Kidney tubule cell (primary cell): ENCODE results near the gene ADCY4.

Experiments
- DNase-seq: peaks from one replicate; pipeline ENCODE4 v3.0.0-alpha.2; 2018; ENCODE audit warnings: low spot score

The ADCY4 gene

DNA sequence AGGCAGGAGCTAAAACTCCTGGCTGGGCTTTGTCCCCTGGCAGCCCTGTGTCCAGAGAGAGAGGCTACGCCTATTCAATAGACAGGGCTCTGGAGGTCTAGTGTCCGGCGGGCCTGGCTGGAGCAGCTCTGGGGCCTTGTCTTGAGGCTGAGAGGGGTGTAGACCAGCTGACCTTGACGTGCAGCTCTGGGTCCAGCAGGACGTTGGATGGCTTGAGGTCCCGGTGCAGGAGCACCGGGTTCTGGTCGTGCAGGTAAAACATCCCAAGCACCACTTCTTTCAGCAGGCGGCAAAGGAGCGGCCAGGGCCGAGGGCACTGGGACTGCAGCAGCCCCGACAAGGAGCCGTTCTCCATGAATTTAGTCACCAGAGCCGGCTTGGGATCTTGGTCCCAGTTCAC, 4.0 kb upstream of the ADCY4 start:
- no peak for DNase-seq

DNA sequence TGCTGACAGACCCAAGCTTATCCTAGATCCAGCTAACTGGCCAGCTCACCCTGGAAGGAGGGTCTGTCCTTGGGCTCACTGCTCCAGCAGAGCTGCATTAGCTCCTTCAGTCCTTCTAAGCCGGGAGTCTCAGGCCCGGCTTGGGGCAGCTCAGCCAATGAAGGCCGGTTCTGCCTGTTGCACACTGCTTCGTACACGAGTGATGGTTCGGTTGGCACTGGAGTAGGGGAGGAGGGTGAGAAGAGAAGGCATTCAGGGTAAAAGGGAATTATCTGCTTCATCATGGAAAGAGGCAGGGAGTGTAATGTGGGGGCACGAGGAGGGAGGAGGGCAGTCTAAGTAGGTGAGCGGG, 2.9 kb upstream of the ADCY4 start:
- DNase-seq = no peak

DNA sequence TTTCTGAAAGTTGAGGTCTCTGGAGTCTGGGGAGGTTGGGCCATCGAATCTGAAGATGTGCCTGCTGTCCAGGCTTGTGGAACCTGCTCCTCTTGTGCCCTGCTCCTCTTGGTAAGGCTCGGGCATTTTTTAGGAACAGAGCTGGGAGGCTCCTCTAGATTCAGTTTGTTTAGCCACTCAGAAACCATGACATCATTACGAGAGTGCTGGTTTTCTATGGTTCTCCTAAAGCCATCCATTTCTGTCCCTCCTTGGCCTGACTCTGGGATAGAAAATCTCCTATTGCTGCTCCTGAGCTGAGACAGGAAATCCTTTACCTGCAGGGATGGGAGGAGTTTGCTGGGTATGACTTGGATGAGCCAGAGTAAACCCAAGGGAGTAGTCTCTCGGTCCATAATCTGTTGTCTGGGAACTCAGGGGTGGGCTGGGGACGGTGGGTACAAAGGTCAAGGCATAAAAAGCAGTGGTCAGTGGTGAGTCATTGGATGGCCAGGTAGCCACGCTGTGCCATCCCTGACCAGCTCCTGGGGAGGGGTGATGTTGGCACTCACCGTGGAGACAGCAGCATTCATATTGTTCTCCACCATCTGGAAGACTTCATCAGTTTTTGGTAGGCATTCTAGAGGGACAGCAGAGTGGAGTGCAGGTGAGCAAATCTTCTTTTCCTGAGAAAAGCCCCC, 2.4 kb upstream of the ADCY4 start:
- no peak for DNase-seq

DNA sequence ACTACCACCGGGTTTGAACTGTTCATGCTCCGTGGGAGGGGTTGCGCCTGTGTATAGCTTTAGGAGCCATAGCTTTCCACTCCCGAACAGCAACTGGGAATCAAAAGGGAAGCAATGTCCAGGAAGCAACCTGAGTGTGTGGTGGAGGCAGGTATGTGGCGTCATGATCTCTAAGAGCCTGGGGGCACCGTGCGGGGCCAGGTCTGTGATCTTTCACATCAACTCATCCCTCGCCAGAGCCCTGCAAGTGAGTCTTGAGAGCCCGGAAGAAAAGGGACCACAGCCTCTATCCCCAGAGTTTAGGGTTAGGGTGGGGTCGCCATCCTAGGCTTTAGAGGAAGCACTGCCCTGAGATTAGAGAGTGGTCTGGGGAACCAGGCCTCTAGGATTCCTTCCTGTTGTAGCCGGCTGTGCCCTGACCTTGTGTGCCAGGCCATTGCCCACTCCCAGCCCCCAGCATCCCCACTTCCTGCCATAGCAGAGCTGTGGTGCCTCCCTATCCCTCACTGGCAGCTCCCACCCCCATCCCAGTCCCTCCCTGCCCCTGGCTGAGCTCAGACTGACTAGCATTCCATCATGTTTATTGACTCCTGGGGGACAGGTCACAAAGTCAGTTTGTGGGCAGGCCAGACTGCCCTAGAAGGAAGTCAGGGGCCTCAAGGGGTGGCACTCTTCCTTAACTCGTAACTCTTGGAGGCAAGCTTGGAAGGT, 745 bp upstream of the ADCY4 start:
- no peak for DNase-seq

DNA sequence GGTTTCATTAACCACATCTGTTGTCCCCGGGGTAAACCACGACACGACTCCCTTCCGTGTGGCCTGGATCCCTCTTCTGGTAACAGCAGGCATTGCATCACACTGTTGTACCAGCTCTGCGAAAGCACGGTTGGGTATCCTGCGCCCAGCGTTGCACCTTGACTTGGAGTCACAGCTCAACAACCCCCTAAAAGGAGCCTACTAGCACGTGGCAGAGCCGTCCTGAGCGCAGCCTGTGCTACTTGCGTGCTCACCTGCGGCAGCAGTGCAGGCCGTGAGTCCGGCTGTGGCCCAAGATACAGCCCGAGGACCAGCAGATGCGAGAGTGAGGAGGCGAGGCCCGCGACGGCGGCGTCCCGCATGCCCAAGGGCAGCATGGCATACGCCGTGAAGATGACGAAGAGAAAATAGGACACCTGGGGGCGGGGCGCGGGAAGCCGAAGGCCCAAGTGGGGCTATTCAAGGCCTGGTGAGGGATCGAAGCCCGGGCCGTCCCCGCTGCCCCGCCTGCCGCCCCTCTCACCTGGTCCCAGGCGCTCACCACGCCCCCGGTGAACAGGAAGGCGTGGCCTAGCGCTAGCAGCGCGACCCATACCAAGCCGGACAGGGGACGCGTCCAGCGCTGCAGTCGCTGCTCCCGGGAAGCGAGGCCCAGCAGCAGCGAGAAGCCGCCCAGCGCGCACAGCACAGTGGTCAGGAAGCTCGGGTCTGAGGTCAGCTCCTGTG, 2.4 kb downstream of the ADCY4 start:
- DNase-seq = peak; percentile 77

DNA sequence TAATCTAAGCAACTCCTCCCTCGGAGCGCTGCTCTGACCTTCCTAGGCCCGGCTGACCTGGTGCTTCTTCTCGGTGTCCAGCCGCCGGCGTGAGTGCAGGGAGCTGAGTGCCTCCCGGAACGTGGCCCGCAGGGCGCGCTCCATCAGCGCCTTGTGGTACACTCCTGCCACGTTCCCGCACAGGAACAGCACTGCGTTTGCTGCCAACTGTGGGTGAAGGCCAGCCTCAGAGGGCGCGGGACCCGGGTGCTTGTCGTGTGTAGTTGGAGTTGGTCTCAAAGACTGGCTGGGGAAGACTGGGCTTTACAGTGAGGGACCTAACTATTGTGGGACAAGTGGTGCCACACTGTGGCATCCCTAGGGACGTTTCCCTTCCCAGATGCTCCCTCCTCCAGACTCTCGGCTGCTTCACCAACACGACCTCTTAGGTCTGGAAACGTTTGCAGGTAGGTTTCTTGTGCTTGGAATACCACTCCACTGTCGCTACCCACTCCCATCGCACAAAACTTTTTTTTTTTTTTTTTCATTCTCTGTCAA, 3.1 kb downstream of the ADCY4 start:
- no peak for DNase-seq

DNA sequence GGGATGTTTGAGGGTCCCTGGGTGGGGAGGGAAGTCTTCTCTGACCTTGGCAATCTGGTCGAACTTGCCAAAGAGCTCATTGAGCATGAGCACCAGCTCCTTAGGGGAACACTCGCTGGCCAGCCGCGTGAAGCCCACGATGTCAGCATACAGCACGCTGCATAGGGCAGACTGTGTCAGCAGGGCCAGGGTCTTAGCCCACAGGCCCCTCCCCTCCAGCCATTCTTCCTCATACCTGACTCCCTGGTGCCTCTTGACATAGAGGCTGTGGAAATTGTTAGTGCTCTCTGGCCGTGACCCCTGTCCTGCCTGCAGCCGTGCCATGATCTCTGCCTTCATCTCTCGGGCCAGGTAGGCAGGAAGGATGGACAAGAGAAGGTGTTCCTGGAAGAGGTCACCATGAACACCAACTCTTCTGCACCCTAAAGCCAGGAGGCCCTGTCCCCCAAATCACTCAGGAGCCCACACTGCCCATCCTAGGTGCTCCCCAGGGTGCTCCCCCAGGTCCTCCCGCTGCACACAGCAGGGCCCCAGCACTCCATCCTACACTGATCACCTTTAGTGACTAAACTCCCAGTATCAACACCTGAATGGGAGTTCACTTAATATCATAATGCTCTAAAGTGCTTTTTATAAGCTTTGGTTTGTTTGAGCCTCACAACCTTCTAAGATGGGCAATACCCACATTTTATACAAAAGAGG, 3.7 kb downstream of the ADCY4 start:
- DNase-seq = no peak

DNA sequence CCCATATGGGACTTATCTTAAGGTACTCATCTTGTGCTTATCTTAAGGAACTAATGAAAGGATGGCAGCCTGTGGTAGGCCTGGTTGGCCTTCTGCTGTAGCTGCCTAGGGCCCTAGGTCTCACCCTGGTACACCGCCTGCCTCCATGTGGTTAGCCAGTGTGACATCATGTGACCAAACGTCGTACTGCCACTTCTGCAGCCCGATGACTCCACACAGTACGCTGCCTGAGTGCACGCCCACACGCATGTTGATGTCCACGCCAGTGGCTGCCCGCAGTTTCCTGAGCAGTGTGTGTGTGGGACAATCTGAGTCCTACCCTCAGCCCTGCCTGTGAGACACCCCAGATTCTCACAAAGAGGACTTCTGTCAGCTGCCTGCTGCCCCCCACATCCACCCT, 5.1 kb downstream of the ADCY4 start:
- no peak for DNase-seq

DNA sequence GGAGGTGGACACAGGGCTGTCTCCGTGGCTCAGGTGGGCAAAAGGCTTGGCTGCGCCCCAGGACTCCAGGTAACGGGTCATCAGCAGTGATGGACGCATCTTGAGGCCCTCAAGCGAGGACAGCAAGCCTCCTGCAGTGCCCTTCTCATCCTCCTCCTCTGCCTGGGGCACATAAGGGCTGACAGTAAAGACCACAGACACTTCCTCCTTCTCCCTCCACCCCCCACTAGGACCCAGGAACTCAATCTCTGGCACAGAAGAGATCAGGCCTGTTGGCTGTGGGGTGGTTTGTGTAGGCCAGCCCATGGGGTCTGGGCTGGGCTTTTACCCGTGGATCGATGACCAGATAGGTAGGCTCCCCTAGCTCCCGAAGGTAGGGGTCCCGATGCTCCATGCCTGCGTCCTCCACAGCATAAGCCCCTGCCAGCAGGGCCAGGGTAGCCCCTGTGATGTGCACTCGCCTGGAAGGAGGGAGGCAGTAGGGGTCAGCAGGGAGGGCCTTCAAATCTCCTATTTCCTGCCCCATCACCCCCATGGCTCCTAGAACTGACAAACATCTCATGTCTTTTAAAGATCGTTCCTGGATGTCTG, 5.7 kb downstream of the ADCY4 start:
- DNase-seq = no peak

DNA sequence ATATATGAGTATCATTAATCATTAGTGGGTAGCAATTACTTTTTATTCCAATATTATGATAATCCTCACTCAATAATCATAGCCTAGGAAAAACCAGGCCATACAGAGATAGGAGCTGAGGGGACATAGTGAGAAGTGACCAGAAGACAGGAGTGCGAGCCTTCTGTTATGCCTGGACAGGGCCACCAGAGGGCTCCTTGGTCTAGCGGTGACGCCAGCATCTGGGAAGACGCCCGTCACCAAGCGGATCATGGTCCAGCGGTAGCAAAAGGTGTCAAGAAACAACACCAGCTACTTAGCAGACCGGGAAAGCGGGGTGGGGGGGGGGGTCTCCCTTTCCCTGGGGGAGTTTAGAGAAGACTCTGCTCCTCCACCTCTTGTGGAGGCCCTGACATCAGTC, 7.0 kb downstream of the ADCY4 start:
- peak; percentile 27 for DNase-seq

DNA sequence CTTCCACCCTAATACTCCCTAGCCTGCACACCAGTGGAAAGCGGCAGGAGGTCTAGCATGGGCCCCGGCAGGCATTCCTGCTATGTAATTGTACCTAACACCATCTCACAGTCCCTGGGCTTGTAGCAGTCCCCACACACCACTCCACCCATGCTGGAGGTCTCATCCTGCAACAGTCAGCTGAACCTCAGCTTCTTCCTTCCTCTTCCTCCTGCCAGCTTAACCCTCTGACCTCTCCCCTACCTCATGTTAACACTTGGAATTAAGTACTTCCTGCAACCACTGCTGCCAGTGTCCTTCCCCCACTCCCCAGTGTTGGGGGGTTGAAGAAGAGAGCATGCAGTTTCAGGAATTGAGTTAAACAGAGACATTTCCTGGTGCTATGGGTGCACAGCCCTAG, 7.6 kb downstream of the ADCY4 start:
- DNase-seq = no peak

DNA sequence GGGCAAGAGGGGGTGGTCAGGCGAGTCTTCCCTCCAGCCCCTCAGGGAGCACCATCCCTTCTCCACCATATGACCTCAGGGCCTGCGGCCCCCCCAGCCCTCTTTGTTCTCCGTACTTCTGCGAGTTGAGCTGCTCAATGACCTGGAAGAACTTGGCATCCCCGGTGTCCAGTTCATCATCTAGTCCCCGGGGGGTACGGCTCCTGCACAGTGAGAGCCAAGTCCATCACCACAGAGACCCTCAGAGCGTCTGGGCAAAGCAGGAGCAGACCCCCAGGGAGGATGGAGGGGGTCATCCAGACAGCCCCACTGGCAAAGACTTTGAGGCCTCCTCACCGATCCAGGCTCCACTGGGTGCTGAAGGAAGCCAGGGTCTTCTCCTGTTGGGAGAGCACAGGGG, 8.9 kb downstream of the ADCY4 start:
- DNase-seq = no peak

DNA sequence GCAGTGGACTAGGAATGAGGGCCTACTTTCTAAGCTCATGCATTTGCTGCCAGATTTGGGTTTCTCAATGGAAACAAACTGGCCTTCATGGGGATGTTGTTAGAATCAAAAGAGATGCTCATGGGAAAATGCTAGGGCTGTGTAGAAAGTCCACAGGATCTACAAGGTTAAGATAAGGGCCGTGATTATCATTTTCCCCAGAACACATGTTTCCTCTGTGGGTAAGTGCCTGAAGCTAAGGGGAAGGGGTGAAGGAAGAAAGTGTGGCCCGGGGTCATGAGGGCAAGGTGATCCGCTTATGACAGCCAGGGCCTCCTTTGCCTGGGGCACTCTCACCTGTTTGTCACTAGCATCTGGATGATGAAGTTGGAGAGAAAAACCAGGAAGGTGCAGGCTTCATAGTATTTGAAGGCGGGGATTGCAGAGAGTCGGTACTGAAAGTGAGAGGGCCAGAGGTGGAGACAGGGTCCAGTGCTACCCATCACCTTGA, 9.8 kb downstream of the ADCY4 start:
- no peak for DNase-seq

DNA sequence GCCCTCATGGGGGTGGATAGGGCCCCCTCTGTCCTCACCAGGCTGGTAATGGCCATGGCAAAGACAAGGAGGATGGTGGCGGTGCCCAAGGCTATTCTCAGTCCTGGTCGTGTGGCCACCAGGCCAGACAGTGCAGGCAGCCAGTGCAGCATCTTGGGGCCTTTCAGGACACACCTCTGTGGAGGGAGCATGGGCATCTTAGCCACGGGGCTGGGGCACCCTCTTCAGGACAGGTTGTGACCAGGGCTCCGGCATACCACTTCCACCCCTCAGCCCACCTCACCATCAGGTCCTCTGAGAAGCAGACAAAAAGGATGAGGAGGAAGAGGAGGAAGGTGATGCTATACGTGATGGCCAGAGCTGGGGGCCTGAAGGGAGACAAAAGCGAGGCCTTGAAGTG, 10.8 kb downstream of the ADCY4 start:
- DNase-seq = no peak

DNA sequence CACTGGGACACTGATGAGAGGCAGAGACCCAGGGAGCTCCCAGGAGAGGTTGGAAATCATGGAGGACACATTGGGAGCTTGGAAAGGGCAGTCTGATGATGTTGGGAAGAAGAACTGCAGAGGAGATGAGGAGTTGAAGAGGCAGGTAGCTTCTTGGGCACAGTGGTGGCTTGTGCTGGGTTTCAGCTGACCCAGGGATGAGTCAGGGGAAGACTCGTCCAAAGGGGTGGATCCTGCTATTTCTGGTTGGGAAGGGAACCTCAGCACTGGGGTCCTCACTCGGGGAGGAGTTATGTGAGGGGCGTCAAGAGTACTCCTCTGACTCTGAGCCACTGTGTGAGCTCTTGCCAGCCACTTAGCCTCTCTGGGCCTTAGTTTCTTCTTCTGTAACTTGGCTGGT, 11.5 kb downstream of the ADCY4 start:
- no peak for DNase-seq

DNA sequence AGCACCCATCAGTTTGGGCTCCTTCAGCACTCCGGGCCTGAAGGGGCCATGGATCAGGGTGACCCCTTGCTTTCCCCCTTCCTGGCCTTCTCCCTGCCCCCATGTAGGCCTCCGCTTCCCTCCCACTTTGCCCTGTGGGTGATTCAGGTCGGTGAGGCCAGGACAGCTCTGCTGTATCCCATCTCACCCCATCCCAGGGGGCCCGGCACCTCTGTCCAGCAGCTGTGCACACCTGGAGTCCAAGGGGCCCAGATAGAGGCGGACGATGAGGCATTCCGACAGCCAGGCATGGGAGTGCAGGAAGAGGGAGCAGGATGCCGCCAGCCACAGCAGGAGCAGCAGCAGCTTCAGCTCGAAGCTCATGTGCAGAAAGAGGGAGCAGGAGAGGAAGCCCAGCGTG, 12.2 kb downstream of the ADCY4 start:
- DNase-seq = no peak

DNA sequence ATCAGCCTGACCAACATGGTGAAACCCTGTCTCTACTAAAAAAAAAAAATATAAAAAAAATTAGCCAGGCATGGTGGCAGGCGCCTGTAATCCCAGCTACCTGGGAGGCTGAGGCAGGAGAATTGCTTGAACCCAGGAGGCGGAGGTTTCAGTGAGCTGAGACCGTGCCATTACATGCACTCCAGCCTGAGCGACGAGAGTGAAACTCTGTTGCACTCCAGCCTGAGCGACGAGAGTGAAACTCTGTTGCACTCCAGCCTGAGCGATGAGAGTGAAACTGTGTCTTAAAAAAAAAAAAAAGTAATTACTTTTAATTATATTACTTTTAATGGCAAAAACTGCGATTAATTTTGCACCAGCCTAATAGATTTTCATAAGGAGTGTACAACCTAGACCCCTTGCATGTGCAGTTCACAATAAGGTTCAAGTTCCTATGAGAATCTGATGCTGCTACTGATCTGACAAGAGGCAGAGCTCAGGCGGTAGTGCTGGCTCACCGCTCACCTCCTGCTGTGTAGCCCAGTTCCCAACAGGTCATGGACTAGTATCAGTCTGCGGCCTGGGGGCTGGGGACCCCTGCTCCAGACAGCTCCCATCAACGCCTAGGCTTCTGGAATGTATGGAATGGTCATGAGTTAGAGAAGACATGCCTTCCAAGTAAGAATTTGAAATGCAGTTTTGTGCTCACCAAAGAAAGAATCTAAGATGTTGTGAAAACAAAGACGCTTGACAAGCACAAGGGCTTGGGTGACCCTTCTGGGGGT, 13.5 kb downstream of the ADCY4 start:
- DNase-seq = no peak

DNA sequence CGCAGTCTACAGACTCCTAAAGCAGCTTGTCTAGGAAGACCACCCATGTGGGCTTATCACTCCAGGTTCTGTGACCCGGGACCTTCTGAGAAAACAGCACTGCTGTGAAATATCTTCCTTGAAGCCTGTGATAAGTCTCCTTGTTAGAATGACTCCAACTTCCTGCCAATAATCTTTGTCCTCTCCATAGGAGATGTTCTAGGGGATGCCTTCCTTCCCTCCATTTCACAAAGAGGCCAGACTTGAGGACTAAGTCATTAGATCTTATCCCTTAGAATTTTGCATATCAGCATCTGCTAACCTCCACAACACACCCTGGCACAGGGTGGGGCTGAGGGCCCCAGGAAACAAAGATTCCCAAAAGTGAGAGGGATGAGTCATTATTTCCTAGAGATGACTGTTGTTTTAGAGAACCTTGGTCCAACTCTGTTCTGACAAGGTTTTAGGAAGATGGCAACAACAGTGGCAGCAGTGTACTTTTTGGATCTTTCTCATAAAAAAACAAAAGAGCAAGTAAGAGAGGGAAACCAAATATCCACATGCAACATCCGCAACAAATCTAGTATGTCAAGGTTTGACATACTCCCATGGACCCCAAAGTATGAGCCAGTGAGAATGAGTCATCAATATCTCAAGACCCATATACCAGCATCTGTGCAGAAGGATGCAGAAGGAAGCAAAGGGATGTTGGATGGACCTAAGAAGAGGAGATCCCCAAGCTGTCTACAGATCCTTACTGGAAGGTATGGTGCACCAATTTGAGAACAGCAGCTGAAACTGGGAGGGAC, 17.5 kb downstream of the ADCY4 start:
- no peak for DNase-seq

DNA sequence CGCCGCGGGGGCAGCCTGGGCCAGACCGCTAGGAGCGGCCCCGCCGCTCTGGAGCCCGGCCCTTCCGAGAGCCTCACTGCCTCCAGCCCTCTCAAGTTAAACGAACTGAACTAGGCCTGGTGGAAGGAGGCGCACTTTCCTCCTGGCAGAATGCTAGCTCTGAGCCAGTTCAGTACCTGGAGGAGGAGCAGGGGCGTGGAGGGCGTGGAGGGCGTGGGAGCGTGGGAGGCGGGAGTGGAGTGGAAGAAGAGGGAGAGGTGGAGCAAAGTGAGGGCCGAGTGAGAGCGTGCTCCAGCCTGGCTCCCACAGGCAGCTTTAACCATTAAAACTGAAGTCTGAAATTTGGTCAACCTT, 18.3 kb downstream of the ADCY4 start:
- no peak for DNase-seq

DNA sequence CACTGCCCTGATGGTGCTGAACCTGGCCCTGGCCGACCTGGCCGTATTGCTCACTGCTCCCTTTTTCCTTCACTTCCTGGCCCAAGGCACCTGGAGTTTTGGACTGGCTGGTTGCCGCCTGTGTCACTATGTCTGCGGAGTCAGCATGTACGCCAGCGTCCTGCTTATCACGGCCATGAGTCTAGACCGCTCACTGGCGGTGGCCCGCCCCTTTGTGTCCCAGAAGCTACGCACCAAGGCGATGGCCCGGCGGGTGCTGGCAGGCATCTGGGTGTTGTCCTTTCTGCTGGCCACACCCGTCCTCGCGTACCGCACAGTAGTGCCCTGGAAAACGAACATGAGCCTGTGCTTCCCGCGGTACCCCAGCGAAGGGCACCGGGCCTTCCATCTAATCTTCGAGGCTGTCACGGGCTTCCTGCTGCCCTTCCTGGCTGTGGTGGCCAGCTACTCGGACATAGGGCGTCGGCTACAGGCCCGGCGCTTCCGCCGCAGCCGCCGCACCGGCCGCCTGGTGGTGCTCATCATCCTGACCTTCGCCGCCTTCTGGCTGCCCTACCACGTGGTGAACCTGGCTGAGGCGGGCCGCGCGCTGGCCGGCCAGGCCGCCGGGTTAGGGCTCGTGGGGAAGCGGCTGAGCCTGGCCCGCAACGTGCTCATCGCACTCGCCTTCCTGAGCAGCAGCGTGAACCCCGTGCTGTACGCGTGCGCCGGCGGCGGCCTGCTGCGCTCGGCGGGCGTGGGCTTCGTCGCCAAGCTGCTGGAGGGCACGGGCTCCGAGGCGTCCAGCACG, 18.9 kb downstream of the ADCY4 start:
- DNase-seq = peak; percentile 31
